Stimulated activated CD4-positive, alpha-beta T cell treated with anti-CD3 and anti-CD28 coated beads, Interleukin-4, amount 100 ng/mL, for 4 hours (primary cell): ENCODE data around the gene KLHL29.

ENCODE experiments used
- DNase-seq, 2 experiments: peaks; one replicate each; pipeline ENCODE4 v3.0.0-alpha.2; 2020

KLHL29 gene

GRCh38 chr2:23668756-23669304, 283.9 kb downstream of the KLHL29 start:
- DNase-seq = no peak

GRCh38 chr2:23669413-23670244, 284.6 kb downstream of the KLHL29 start:
- no peak for DNase-seq

GRCh38 chr2:23670245-23670592, 285.2 kb downstream of the KLHL29 start:
- DNase-seq = no peak

- DNase-seq = no peak
Measured at GRCh38 chr2:23673082-23673481, 288.1 kb downstream of the KLHL29 start.

- no peak for DNase-seq
Measured at GRCh38 chr2:23673830-23674679, 289.1 kb downstream of the KLHL29 start.

- no peak for DNase-seq
Measured at GRCh38 chr2:23675506-23675905, 290.5 kb downstream of the KLHL29 start.

GRCh38 chr2:23677836-23678235, 292.9 kb downstream of the KLHL29 start:
- DNase-seq = no peak

- DNase-seq = no peak
Measured at GRCh38 chr2:23679044-23679443, 294.1 kb downstream of the KLHL29 start.

- DNase-seq = no peak
Measured at GRCh38 chr2:23680951-23681350, 296.0 kb downstream of the KLHL29 start.

- no peak for DNase-seq
Measured at GRCh38 chr2:23681356-23682140, 296.6 kb downstream of the KLHL29 start.

GRCh38 chr2:23682481-23682880, 297.5 kb downstream of the KLHL29 start:
- DNase-seq = no peak

- DNase-seq = no peak
Measured at GRCh38 chr2:23683001-23683400, 298.0 kb downstream of the KLHL29 start.

GRCh38 chr2:23684395-23685176, 299.6 kb downstream of the KLHL29 start:
- DNase-seq = no peak

GRCh38 chr2:23685181-23685580, 300.2 kb downstream of the KLHL29 start:
- no peak for DNase-seq

GRCh38 chr2:23685706-23686105, 300.7 kb downstream of the KLHL29 start:
- no peak for DNase-seq

- no peak for DNase-seq
Measured at GRCh38 chr2:23686405-23687029, 301.5 kb downstream of the KLHL29 start.

- no peak for DNase-seq
Measured at GRCh38 chr2:23687214-23687613, 302.2 kb downstream of the KLHL29 start.

- DNase-seq = no peak
Measured at GRCh38 chr2:23687713-23688112, 302.7 kb downstream of the KLHL29 start.

- DNase-seq = no peak
Measured at GRCh38 chr2:23688486-23689130, 303.6 kb downstream of the KLHL29 start.

- DNase-seq = no peak
Measured at GRCh38 chr2:23689131-23689700, 304.2 kb downstream of the KLHL29 start.

- DNase-seq = no peak
Measured at GRCh38 chr2:23689891-23690290, 304.9 kb downstream of the KLHL29 start.
